HCT116 (cell line): Measurements from ENCODE around the gene CD1B. TPM values are rescaled to one million over a fixed set of nuclear protein-coding genes. Genes with fewer than 3 reads are reported as not detected.
"Not testable (repeated sequence)": the region's sequence is repeated elsewhere in the genome, so short reads cannot be mapped to it uniquely, and the experiment has no call there.

Source experiments
- ATAC-seq: fragments of 200-7000 bp; cut with Tn5 transposase; 2 replicates; pipeline ENCODE4 v1.9.1; 2020; ENCODE audit warnings: mild to moderate bottlenecking, moderate library complexity
- BruUV-seq: library from RNA; stranded (reverse); fragments of 400-500 nt; replicated peaks from 2 replicates; lab custom pipeline; 2021; lab: Mats Ljungman, UMichigan
- CTCF ChIA-PET: fragments of 300-600 bp; sonication (Branson Sonifier 250); formaldehyde crosslinking; loops from one replicate; lab custom pipeline; 2021; ENCODE audit warnings: antibody characterized with exemption; lab: Charles Lee
- POLR2A ChIA-PET: fragments of 300-600, 350-600 bp; sonication (Branson Sonifier 250); formaldehyde crosslinking; loops from one replicate; lab custom pipeline; 2021; ENCODE audit warnings: antibody characterized with exemption; lab: Charles Lee
- RAD21 ChIA-PET, 2 experiments: fragments of 300-600 bp; sonication (Branson Sonifier 250); formaldehyde crosslinking; loops; one replicate each; lab custom pipeline; 2023; ENCODE audit warnings: low total read pairs in 2 of 2; ENCODE audit not compliant: uncharacterized antibody in 2 of 2, unreplicated experiment in 2 of 2, low non-redundant PET in 1 of 2; lab: Charles Lee
- DNase-seq: peaks from one replicate; pipeline ENCODE4 v3.0.0-alpha.2; 2010; ENCODE audit warnings: low read depth, low spot score
- H2AFZ ChIP-seq: fragments of 200-600 bp; shearing (Covaris generic), sonication (generic); 2 replicates; pipeline ENCODE4 v1.6.1; 2017; ENCODE audit warnings: low read depth, mixed run types, mixed read lengths, antibody characterized with exemption, low read length; ENCODE audit not compliant: poor library complexity, severe bottlenecking
- H3K27ac ChIP-seq: 2 replicates; pipeline ENCODE4 v1.5.1; 2012; ENCODE audit warnings: low read depth, low read length
- H3K27me3 ChIP-seq: fragments of 200-600 bp; sonication (generic); 2 replicates; pipeline ENCODE4 v1.6.1; 2016; ENCODE audit warnings: mixed run types, low read length, mixed read lengths; ENCODE audit not compliant: insufficient read depth
- H3K36me3 ChIP-seq, 2 experiments: fragments of 200-500 bp in 1 of 2; fragments of 200-600 bp in 1 of 2; sonication (Bioruptor generic) in 1 of 2; sonication (generic) in 1 of 2; 2 replicates each; pipeline versions ENCODE4 v1.5.1 to v1.6.1; 2014 to 2016; ENCODE audit warnings: low read length in 2 of 2, inconsistent platforms in 1 of 2, mixed read lengths in 1 of 2, mixed run types in 1 of 2; ENCODE audit not compliant: insufficient read depth in 2 of 2, control insufficient read depth in 1 of 2
- H3K4me1 ChIP-seq, 2 experiments: fragments of 200-600 bp in 1 of 2; sonication (generic) in 1 of 2; 2 replicates each; pipeline versions ENCODE4 v1.5.1 to v1.6.1; 2012 to 2017; ENCODE audit warnings: low read length in 2 of 2, inconsistent platforms in 1 of 2, mild to moderate bottlenecking in 1 of 2, mixed read lengths in 1 of 2, mixed run types in 1 of 2, moderate library complexity in 1 of 2; ENCODE audit not compliant: insufficient read depth in 2 of 2, control insufficient read depth in 1 of 2
- H3K4me2 ChIP-seq: fragments of 200-600 bp; sonication (generic); 2 replicates; pipeline ENCODE4 v1.6.1; 2017; ENCODE audit warnings: mixed run types, low read length, mixed read lengths
- H3K4me3 ChIP-seq, 2 experiments: fragments of 200-600 bp in 1 of 2; sonication (generic) in 1 of 2; replicated peaks in 1 of 2; 2 replicates each; pipeline ENCODE4 v1.5.1; 2011 to 2016; ENCODE audit warnings: low read length in 2 of 2, control low read depth in 1 of 2, low read depth in 1 of 2, mild to moderate bottlenecking in 1 of 2, mixed read lengths in 1 of 2, mixed run types in 1 of 2
- H3K79me2 ChIP-seq: fragments of 200-600 bp; sonication (generic); 2 replicates; pipeline ENCODE4 v1.6.1; 2017; ENCODE audit warnings: mild to moderate bottlenecking, mixed run types, low read length, moderate library complexity, mixed read lengths; ENCODE audit not compliant: insufficient read depth
- H3K9ac ChIP-seq: fragments of 200-600 bp; sonication (generic); 2 replicates; pipeline ENCODE4 v1.6.1; 2016; ENCODE audit warnings: low read length, mixed read lengths
- H3K9me2 ChIP-seq: fragments of 200-600 bp; sonication (generic), shearing (Covaris generic); 2 replicates; pipeline ENCODE4 v1.6.1; 2017; ENCODE audit warnings: mixed run types, mild to moderate bottlenecking, moderate library complexity; ENCODE audit not compliant: insufficient read depth
- H3K9me3 ChIP-seq, 2 experiments: fragments of 200-500 bp in 1 of 2; fragments of 200-600 bp in 1 of 2; sonication (Bioruptor generic) in 1 of 2; sonication (generic) in 1 of 2; 2 replicates each; pipeline ENCODE4 v1.6.1; 2014 to 2017; ENCODE audit warnings: low read length in 2 of 2, mixed read lengths in 2 of 2, inconsistent platforms in 1 of 2, low read depth in 1 of 2, mild to moderate bottlenecking in 1 of 2, mixed run types in 1 of 2, moderate library complexity in 1 of 2; ENCODE audit not compliant: control insufficient read depth in 1 of 2, insufficient read depth in 1 of 2
- H4K20me1 ChIP-seq: fragments of 200-600 bp; sonication (generic), shearing (Covaris generic); 2 replicates; pipeline ENCODE4 v1.6.1; 2017; ENCODE audit warnings: mixed run types, mild to moderate bottlenecking, moderate library complexity; ENCODE audit not compliant: insufficient read depth
- EGR1 ChIP-seq: IDR thresholded peaks from 2 replicates; pipeline ENCODE4 v1.6.1; 2012; ENCODE audit warnings: low read depth
- ELF1 ChIP-seq: IDR thresholded peaks from 2 replicates; pipeline ENCODE4 v1.6.1; 2012; ENCODE audit warnings: low read depth, borderline replicate concordance
- EZH2 ChIP-seq: fragments of 200-600 bp; sonication (generic); IDR thresholded peaks from 2 replicates; pipeline ENCODE4 v1.6.1; 2017; ENCODE audit warnings: antibody characterized with exemption, mixed run types
- EZH2phosphoT487 ChIP-seq: fragments of 200-600 bp; IDR thresholded peaks from 2 replicates; pipeline ENCODE4 v1.6.1; 2018; ENCODE audit warnings: antibody characterized with exemption, borderline replicate concordance
- FOSL1 ChIP-seq: IDR thresholded peaks from 2 replicates; pipeline ENCODE4 v1.6.1; 2012; ENCODE audit warnings: low read depth
- SIN3A ChIP-seq: IDR thresholded peaks from 2 replicates; pipeline ENCODE4 v1.6.1; 2012; ENCODE audit warnings: low read depth
- ZNF274 ChIP-seq: fragments of 200-500 bp; sonication (Bioruptor generic); IDR thresholded peaks from 2 replicates; pipeline ENCODE4 v1.6.1; 2014; ENCODE audit warnings: mild to moderate bottlenecking, low read depth, low read length, inconsistent platforms
- intact Hi-C: fragments of 100-400 bp; cut with micrococcal nuclease; formaldehyde crosslinking; loops from 2 replicates; pipeline ENCODE4 v1.10.0; 2022
- total RNA-seq: library from RNA; stranded (reverse); gene quantifications from one replicate; pipeline ENCODE4 v1.2.1, GENCODE V29; 2021; ENCODE audit not compliant: unreplicated experiment

Gene CD1B
- total RNA-seq, 1 experiment from 2014 or later, result not detected

- BruUV-seq, result no TSS peak
- H3K9me2 ChIP-seq, result no peaks in the 10 kb centered on the region
- CTCF ChIA-PET, result no interaction called here
- no peak overlapping the region for H3K27ac ChIP-seq
- no peaks in the 10 kb centered on the region for H3K79me2 ChIP-seq
- no peaks in the 10 kb centered on the region for H3K36me3 ChIP-seq
- intact Hi-C loops, result no loop called here
- H3K9ac ChIP-seq, result no peak overlapping the region
- DNase-seq, result no peak
- H3K4me3 ChIP-seq, result no peak overlapping the region
- POLR2A ChIA-PET, result no interaction called here
- RAD21 ChIA-PET, result no interaction called here
- H3K9me3 ChIP-seq, result no peaks in the 10 kb centered on the region
- TF ChIP-seq EZH2phosphoT487 (no peak), EZH2 (no peak), SIN3A (no peak), ZNF274 (no peak)
- no peak overlapping the region for H3K4me2 ChIP-seq
- H3K4me1 ChIP-seq, result no peaks in the 10 kb centered on the region
- no peaks in the 10 kb centered on the region for H4K20me1 ChIP-seq
- peaks cover 21% of the 10 kb centered on the region; the same call in 1 of the 2 replicates for H3K27me3 ChIP-seq
- ATAC-seq, result no peak
- H2AFZ ChIP-seq, result no peak overlapping the region
These were observed 45.5 kb downstream of the CD1B start for GRCh38 chr1:158285756-158286241.

GRCh38 chr1:158283965-158284364, 47.4 kb downstream of the CD1B start:
- H3K4me3 ChIP-seq, result no peak overlapping the region
- no peaks in the 10 kb centered on the region for H3K79me2 ChIP-seq
- H3K9me3 ChIP-seq, result no peaks in the 10 kb centered on the region
- ATAC-seq (no peak), DNase-seq (no peak)
- no peaks in the 10 kb centered on the region for H3K36me3 ChIP-seq
- peaks cover 11% of the 10 kb centered on the region; the same call in 1 of the 2 replicates for H3K27me3 ChIP-seq
- no TSS peak for BruUV-seq
- no peak for TF ChIP-seq SIN3A
- TF ChIP-seq EZH2phosphoT487, result no peak
- no peak for TF ChIP-seq EGR1
- no peak for TF ChIP-seq ELF1
- TF ChIP-seq FOSL1, result no peak
- H3K4me2 ChIP-seq, result no peak overlapping the region
- no peak overlapping the region for H3K9ac ChIP-seq
- H2AFZ ChIP-seq, result no peak overlapping the region
- intact Hi-C loops, result no loop called here
- no peak overlapping the region for H3K27ac ChIP-seq
- H3K9me2 ChIP-seq, result no peaks in the 10 kb centered on the region
- POLR2A ChIA-PET, result no interaction called here
- H4K20me1 ChIP-seq, result no peaks in the 10 kb centered on the region
- CTCF ChIA-PET, result no interaction called here
- H3K4me1 ChIP-seq, result no peaks in the 10 kb centered on the region
- RAD21 ChIA-PET, result no interaction called here

GRCh38 chr1:158282421-158282820, 48.9 kb downstream of the CD1B start:
- BruUV-seq, H3K27ac ChIP-seq, intact Hi-C loops, H3K4me1 ChIP-seq, CTCF ChIA-PET, H2AFZ ChIP-seq, H3K4me3 ChIP-seq, H3K9me3 ChIP-seq, H3K4me2 ChIP-seq, H4K20me1 ChIP-seq, RAD21 ChIA-PET, H3K36me3 ChIP-seq, H3K9ac ChIP-seq, POLR2A ChIA-PET, H3K79me2 ChIP-seq, H3K9me2 ChIP-seq, ATAC-seq, DNase-seq: not testable (repeated sequence)
- H3K27me3 ChIP-seq, result peaks cover 11% of the 10 kb centered on the region; the same call in 1 of the 2 replicates
